Liver (tissue), 9 donors: ENCODE measurements around the gene TRIO. TPM values are rescaled to one million over a fixed set of nuclear protein-coding genes. Genes with fewer than 3 reads are reported as not detected.
"Not testable (repeated sequence)": the region's sequence is repeated elsewhere in the genome, so short reads cannot be mapped to it uniquely, and the experiment has no call there.

Experiments used
- DNase-seq: peaks from one replicate; pipeline ENCODE4 v3.0.0-alpha.2; 2017; ENCODE audit warnings: low spot score
- H3K27ac ChIP-seq, 2 donors: one replicate each; pipeline ENCODE4 v1.7.0; 2013; ENCODE audit warnings: inconsistent platforms in 2 of 2, low read length in 2 of 2, control low read depth in 1 of 2, low read depth in 1 of 2, mild to moderate bottlenecking in 1 of 2
- H3K27me3 ChIP-seq, 4 donors: one replicate each; pipeline versions ENCODE4 v1.6.1 to v1.7.0; 2013; ENCODE audit warnings: low read length in 3 of 4, inconsistent platforms in 1 of 4, mild to moderate bottlenecking in 1 of 4, moderate library complexity in 1 of 4; ENCODE audit not compliant: control insufficient read depth in 4 of 4, insufficient read depth in 4 of 4
- H3K36me3 ChIP-seq, 4 donors: one replicate each; pipeline versions ENCODE4 v1.6.1 to v1.7.0; 2013; ENCODE audit warnings: low read length in 3 of 4, mild to moderate bottlenecking in 3 of 4, low read depth in 1 of 4, moderate library complexity in 1 of 4; ENCODE audit not compliant: control insufficient read depth in 4 of 4, insufficient read depth in 3 of 4
- H3K4me1 ChIP-seq, 4 donors: one replicate each; pipeline versions ENCODE4 v1.6.1 to v1.7.0; 2013; ENCODE audit warnings: low read length in 3 of 4, mild to moderate bottlenecking in 3 of 4, moderate library complexity in 1 of 4; ENCODE audit not compliant: control insufficient read depth in 4 of 4, insufficient read depth in 4 of 4
- H3K4me3 ChIP-seq, 3 donors: one replicate each; pipeline versions ENCODE4 v1.6.1 to v1.7.0; 2013; ENCODE audit warnings: low read length in 3 of 3, control low read depth in 1 of 3, low read depth in 1 of 3, mild to moderate bottlenecking in 1 of 3
- H3K9ac ChIP-seq, 2 donors: one replicate each; pipeline ENCODE4 v1.7.0; 2013; ENCODE audit warnings: low read length in 2 of 2, mild to moderate bottlenecking in 2 of 2, moderate library complexity in 2 of 2, control low read depth in 1 of 2, low read depth in 1 of 2
- H3K9me3 ChIP-seq, 4 donors: one replicate each; pipeline versions ENCODE4 v1.6.1 to v1.7.0; 2013; ENCODE audit warnings: low read length in 3 of 4; ENCODE audit not compliant: control insufficient read depth in 4 of 4
- EGR1 ChIP-seq, 2 donors: IDR thresholded peaks; 2 replicates each; pipeline ENCODE4 v1.6.1; 2016 to 2018; ENCODE audit warnings: antibody characterized with exemption in 2 of 2, low read depth in 2 of 2
- FOXA1 ChIP-seq: IDR thresholded peaks from 2 replicates; pipeline ENCODE4 v1.6.1; 2016; ENCODE audit warnings: antibody characterized with exemption
- GABPA ChIP-seq, 2 donors: IDR thresholded peaks in 1 of 2; conservative IDR thresholded peaks in 1 of 2; 2 replicates each; pipeline ENCODE4 v1.6.1; 2016; ENCODE audit warnings: antibody characterized with exemption in 2 of 2, mild to moderate bottlenecking in 1 of 2, moderate library complexity in 1 of 2
- HNF4A ChIP-seq, 2 donors: conservative IDR thresholded peaks; 2 replicates each; pipeline ENCODE4 v1.6.1; 2016; ENCODE audit warnings: antibody characterized with exemption in 2 of 2, mild to moderate bottlenecking in 2 of 2
- HNF4G ChIP-seq: IDR thresholded peaks from 2 replicates; pipeline ENCODE4 v1.6.1; 2016; ENCODE audit warnings: antibody characterized with exemption
- MAX ChIP-seq: IDR thresholded peaks from 2 replicates; pipeline ENCODE4 v1.6.1; 2016; ENCODE audit warnings: antibody characterized with exemption
- RAD21 ChIP-seq, 2 donors: IDR thresholded peaks; 2 replicates each; pipeline ENCODE4 v1.6.1; 2016; ENCODE audit warnings: antibody characterized with exemption in 2 of 2, mild to moderate bottlenecking in 2 of 2
- RXRA ChIP-seq, 2 donors: IDR thresholded peaks; 2 replicates each; pipeline ENCODE4 v1.6.1; 2017 to 2018; ENCODE audit warnings: antibody characterized with exemption in 2 of 2, mild to moderate bottlenecking in 1 of 2
- SP1 ChIP-seq: IDR thresholded peaks from 2 replicates; pipeline ENCODE4 v1.6.1; 2018; ENCODE audit warnings: antibody characterized with exemption, mild to moderate bottlenecking
- TAF1 ChIP-seq: conservative IDR thresholded peaks from 2 replicates; pipeline ENCODE4 v1.6.1; 2016; ENCODE audit warnings: antibody characterized with exemption, mild to moderate bottlenecking
- ZBTB33 ChIP-seq: IDR thresholded peaks from 2 replicates; pipeline ENCODE4 v1.6.1; 2016; ENCODE audit warnings: antibody characterized with exemption
- WGBS: extraction: QIAGEN DNeasy Blood & Tissue Kit; methylation state at CpG from one replicate; pipeline ENCODE4 v1.1.7; 2013; 5-methylcytosine and 5-hydroxymethylcytosine counted together
- polyA plus RNA-seq, 2 donors: library from polyadenylated mRNA; stranded (reverse) in 1 of 2; unstranded in 1 of 2; fragments of 200-250 nt in 1 of 2; fragments of >200 nt in 1 of 2; fragmentation: Nextera tagmentation in 1 of 2; extraction: Ambion mirVana in 1 of 2; gene quantifications; one replicate each; pipeline versions ENCODE4 v1.2.1 to v1.2.3, GENCODE V29; 2013 to 2015
- total RNA-seq, 2 donors: library from RNA; depleted of rRNA; stranded (reverse); fragments of >200 nt; gene quantifications; one replicate each; pipeline ENCODE4 v1.2.3, GENCODE V29; 2014
- TF ChIP-seq, protein P1 (sequence below): IDR thresholded peaks from 2 replicates; pipeline ENCODE4 v1.6.1; 2016; ENCODE audit warnings: antibody characterized with exemption, mild to moderate bottlenecking
- TF ChIP-seq, protein P2 (sequence below): IDR thresholded peaks from 2 replicates; pipeline ENCODE4 v1.6.1; 2016; ENCODE audit warnings: antibody characterized with exemption
- TF ChIP-seq, protein P3 (sequence below): fragments of 150-350 bp; IDR thresholded peaks from 2 replicates; pipeline ENCODE4 v1.5.1; 2017; ENCODE audit warnings: improper control_type of control experiment, low read depth, low read length; ENCODE audit not compliant: missing input control
- donor health status: healthy.
- donor health status: healthy.
- donor health status: healthy.
- donor health status: healthy.
- donor health status: healthy.

TRIO gene
- total and polyA plus RNA-seq, 4 donors, result 8.5 to 86.2 (median 16.0) TPM

- not testable (repeated sequence) for H3K27ac ChIP-seq, H3K4me3 ChIP-seq, H3K9ac ChIP-seq, H3K9me3 ChIP-seq, H3K4me1 ChIP-seq, H3K27me3 ChIP-seq, DNase-seq
- H3K36me3 ChIP-seq, result peaks cover 2 to 14% (median 10%) of the 10 kb centered on the region in 4 donors
- WGBS, result 92% methylated on average over 5 of the region's 5 CpGs
Observed at GRCh38 chr5:14436122-14436521, 293.0 kb downstream of the TRIO start.

GRCh38 chr5:14436801-14437542 lies 293.8 kb downstream of the TRIO start:
- Histone ChIP-seq H3K9me3 (no peaks in the 10 kb centered on the region), H3K27ac (no peak overlapping the region), H3K4me3 (no peak overlapping the region), H3K9ac (no peak overlapping the region), H3K36me3 (peaks cover 2 to 15% (median 10%) of the 10 kb centered on the region in 4 donors), H3K4me1 (no peaks in the 10 kb centered on the region), H3K27me3 (no peaks in the 10 kb centered on the region)
- WGBS, result 94% methylated on average over 5 of the region's 5 CpGs
- DNase-seq, result no peak
- TF ChIP-seq GABPA (IDR thresholded peaks at IDR 0.05 in 1 of 2, conservative IDR thresholded peaks at IDR 0.05 in 1 of 2) (no peak), TAF1 (no peak), HNF4A (conservative IDR thresholded peaks at IDR 0.05) (no peak), RXRA (IDR thresholded peaks at IDR 0.05) (no peak), EGR1 (IDR thresholded peaks at IDR 0.05; ENCODE audit: low read depth in 2 of 2) (no peak), SP1 (no peak), MAX (no peak)

DNA sequence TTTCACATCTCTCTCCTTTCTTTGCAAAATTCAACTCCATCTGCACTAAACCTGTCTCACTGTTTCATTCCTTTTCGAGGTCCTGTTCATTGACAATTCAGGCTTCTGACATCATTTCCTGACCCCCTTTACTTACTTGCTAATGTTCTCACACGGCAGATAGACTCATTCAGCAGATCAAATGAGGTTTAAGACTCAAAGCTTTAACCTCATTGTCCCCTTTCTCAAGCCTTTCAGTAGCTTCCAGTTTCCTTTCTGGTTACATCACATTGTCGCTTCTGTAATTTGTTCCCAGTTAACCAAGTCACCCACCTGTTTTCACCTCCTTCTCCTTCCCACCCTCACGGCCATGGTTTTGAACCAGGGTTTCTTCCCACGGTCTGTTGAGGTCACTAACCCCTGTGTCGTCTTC lies 295.1 kb downstream of the TRIO start:
- TF ChIP-seq HNF4A (conservative IDR thresholded peaks at IDR 0.05) (no peak), ZBTB33 (no peak), SP1 (no peak), HNF4G (no peak), RXRA (IDR thresholded peaks at IDR 0.05) (no peak), FOXA1 (no peak), RAD21 (IDR thresholded peaks at IDR 0.05) (no peak)
- TF ChIP-seq, protein P1, sequence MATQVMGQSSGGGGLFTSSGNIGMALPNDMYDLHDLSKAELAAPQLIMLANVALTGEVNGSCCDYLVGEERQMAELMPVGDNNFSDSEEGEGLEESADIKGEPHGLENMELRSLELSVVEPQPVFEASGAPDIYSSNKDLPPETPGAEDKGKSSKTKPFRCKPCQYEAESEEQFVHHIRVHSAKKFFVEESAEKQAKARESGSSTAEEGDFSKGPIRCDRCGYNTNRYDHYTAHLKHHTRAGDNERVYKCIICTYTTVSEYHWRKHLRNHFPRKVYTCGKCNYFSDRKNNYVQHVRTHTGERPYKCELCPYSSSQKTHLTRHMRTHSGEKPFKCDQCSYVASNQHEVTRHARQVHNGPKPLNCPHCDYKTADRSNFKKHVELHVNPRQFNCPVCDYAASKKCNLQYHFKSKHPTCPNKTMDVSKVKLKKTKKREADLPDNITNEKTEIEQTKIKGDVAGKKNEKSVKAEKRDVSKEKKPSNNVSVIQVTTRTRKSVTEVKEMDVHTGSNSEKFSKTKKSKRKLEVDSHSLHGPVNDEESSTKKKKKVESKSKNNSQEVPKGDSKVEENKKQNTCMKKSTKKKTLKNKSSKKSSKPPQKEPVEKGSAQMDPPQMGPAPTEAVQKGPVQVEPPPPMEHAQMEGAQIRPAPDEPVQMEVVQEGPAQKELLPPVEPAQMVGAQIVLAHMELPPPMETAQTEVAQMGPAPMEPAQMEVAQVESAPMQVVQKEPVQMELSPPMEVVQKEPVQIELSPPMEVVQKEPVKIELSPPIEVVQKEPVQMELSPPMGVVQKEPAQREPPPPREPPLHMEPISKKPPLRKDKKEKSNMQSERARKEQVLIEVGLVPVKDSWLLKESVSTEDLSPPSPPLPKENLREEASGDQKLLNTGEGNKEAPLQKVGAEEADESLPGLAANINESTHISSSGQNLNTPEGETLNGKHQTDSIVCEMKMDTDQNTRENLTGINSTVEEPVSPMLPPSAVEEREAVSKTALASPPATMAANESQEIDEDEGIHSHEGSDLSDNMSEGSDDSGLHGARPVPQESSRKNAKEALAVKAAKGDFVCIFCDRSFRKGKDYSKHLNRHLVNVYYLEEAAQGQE, result no peak
- TF ChIP-seq, protein P2, sequence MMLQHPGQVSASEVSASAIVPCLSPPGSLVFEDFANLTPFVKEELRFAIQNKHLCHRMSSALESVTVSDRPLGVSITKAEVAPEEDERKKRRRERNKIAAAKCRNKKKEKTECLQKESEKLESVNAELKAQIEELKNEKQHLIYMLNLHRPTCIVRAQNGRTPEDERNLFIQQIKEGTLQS, result no peak
- TF ChIP-seq, protein P3, sequence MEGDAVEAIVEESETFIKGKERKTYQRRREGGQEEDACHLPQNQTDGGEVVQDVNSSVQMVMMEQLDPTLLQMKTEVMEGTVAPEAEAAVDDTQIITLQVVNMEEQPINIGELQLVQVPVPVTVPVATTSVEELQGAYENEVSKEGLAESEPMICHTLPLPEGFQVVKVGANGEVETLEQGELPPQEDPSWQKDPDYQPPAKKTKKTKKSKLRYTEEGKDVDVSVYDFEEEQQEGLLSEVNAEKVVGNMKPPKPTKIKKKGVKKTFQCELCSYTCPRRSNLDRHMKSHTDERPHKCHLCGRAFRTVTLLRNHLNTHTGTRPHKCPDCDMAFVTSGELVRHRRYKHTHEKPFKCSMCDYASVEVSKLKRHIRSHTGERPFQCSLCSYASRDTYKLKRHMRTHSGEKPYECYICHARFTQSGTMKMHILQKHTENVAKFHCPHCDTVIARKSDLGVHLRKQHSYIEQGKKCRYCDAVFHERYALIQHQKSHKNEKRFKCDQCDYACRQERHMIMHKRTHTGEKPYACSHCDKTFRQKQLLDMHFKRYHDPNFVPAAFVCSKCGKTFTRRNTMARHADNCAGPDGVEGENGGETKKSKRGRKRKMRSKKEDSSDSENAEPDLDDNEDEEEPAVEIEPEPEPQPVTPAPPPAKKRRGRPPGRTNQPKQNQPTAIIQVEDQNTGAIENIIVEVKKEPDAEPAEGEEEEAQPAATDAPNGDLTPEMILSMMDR, result no peak
- no peaks in the 10 kb centered on the region for H3K4me1 ChIP-seq
- no peak overlapping the region for H3K27ac ChIP-seq

More for the DNA sequence above, 295.1 kb downstream of the TRIO start:
- Histone ChIP-seq H3K27me3 (no peaks in the 10 kb centered on the region), H3K36me3 (peaks cover 2 to 20% (median 10%) of the 10 kb centered on the region in 4 donors), H3K9ac (no peak overlapping the region), H3K4me3 (no peak overlapping the region), H3K9me3 (no peaks in the 10 kb centered on the region)
- DNase-seq, result no peak
- WGBS, result 86% methylated on average over 6 of the region's 6 CpGs
